ENCODE measurements around the gene EIF2S1.

Gene EIF2S1

GRCh38 chr14:67385120-67385519, 25.0 kb downstream of the EIF2S1 start:
- H3K79me2 ChIP-seq (ENCODE audit: control insufficient read depth, insufficient read depth, low read length): no peaks in the 10 kb centered on the region
- no CpG with 5 or more reads among the region's 2 CpGs for WGBS (ENCODE audit: extremely low coverage, insufficient coverage, low lambda C conversion rate)
- no peaks in the 10 kb centered on the region for H3K36me3 ChIP-seq (ENCODE audit: control insufficient read depth, insufficient read depth, low read length)
- H3K27me3 ChIP-seq (ENCODE audit: insufficient read depth, low read length, poor library complexity): no peaks in the 10 kb centered on the region
- H3K4ac ChIP-seq (ENCODE audit: low read depth, low read length): no peak overlapping the region
- no peak overlapping the region for H3K27ac ChIP-seq (ENCODE audit: low read depth, low read length)
- no peak overlapping the region for H3K4me2 ChIP-seq (ENCODE audit: low read length)
- no peak overlapping the region for H3K4me3 ChIP-seq (ENCODE audit: low read length)
- no peak overlapping the region for H3K9ac ChIP-seq (ENCODE audit: low read length)
- no peak overlapping the region for H2BK15ac ChIP-seq (replicated peaks; ENCODE audit: low read depth)
- H3K18ac ChIP-seq (ENCODE audit: low read length): no peak overlapping the region
- H4K8ac ChIP-seq (ENCODE audit: low read depth, low read length): no peak overlapping the region
- H2BK5ac ChIP-seq (ENCODE audit: low read length): no peak overlapping the region
- no peak overlapping the region for H2BK120ac ChIP-seq (ENCODE audit: low read depth, low read length)
- H2AK5ac ChIP-seq (ENCODE audit: low read length): no peak overlapping the region
- no peak overlapping the region for H4K5ac ChIP-seq (ENCODE audit: low read length)
- no peaks in the 10 kb centered on the region for H3K79me1 ChIP-seq (ENCODE audit: low read length)
- no peak overlapping the region for H3K23ac ChIP-seq (ENCODE audit: low read length)
- H3K4me1 ChIP-seq (ENCODE audit: control insufficient read depth, low read depth, low read length): no peaks in the 10 kb centered on the region
- H3K56ac ChIP-seq (ENCODE audit: low read length): no peak overlapping the region
- no peak for DNase-seq

- no peaks in the 10 kb centered on the region for H3K36me3 ChIP-seq (ENCODE audit: control insufficient read depth, insufficient read depth, low read length)
- no peak overlapping the region for H2BK15ac ChIP-seq (replicated peaks; ENCODE audit: low read depth)
- H2BK120ac ChIP-seq (ENCODE audit: low read depth, low read length): no peak overlapping the region
- H3K79me1 ChIP-seq (ENCODE audit: low read length): no peaks in the 10 kb centered on the region
- H3K4me3 ChIP-seq (ENCODE audit: low read length): no peak overlapping the region
- no peak overlapping the region for H3K4me2 ChIP-seq (ENCODE audit: low read length)
- no peak overlapping the region for H3K56ac ChIP-seq (ENCODE audit: low read length)
- no peak overlapping the region for H3K23ac ChIP-seq (ENCODE audit: low read length)
- no peak overlapping the region for H3K27ac ChIP-seq (ENCODE audit: low read depth, low read length)
- no peak for DNase-seq
- no peak overlapping the region for H3K9ac ChIP-seq (ENCODE audit: low read length)
- no peaks in the 10 kb centered on the region for H3K27me3 ChIP-seq (ENCODE audit: insufficient read depth, low read length, poor library complexity)
- H3K79me2 ChIP-seq (ENCODE audit: control insufficient read depth, insufficient read depth, low read length): no peaks in the 10 kb centered on the region
- no peak overlapping the region for H2BK5ac ChIP-seq (ENCODE audit: low read length)
- H3K4ac ChIP-seq (ENCODE audit: low read depth, low read length): no peak overlapping the region
- H2AK5ac ChIP-seq (ENCODE audit: low read length): no peak overlapping the region
- WGBS (ENCODE audit: extremely low coverage, insufficient coverage, low lambda C conversion rate): no CpG with 5 or more reads among the region's 2 CpGs
- H3K4me1 ChIP-seq (ENCODE audit: control insufficient read depth, low read depth, low read length): no peaks in the 10 kb centered on the region
- no peak overlapping the region for H4K5ac ChIP-seq (ENCODE audit: low read length)
- no peak overlapping the region for H4K8ac ChIP-seq (ENCODE audit: low read depth, low read length)
- no peak overlapping the region for H3K18ac ChIP-seq (ENCODE audit: low read length)
Observed at GRCh38 chr14:67385618-67386017, 25.5 kb downstream of the EIF2S1 start.

- H2BK5ac ChIP-seq (ENCODE audit: low read length): no peak overlapping the region
- H3K56ac ChIP-seq (ENCODE audit: low read length): no peak overlapping the region
- H2BK120ac ChIP-seq (ENCODE audit: low read depth, low read length): no peak overlapping the region
- H2AK5ac ChIP-seq (ENCODE audit: low read length): no peak overlapping the region
- H3K79me2 ChIP-seq (ENCODE audit: control insufficient read depth, insufficient read depth, low read length): no peaks in the 10 kb centered on the region
- H3K27me3 ChIP-seq (ENCODE audit: insufficient read depth, low read length, poor library complexity): no peaks in the 10 kb centered on the region
- no peak overlapping the region for H3K4me3 ChIP-seq (ENCODE audit: low read length)
- no peak overlapping the region for H2BK15ac ChIP-seq (replicated peaks; ENCODE audit: low read depth)
- WGBS (ENCODE audit: extremely low coverage, insufficient coverage, low lambda C conversion rate): no CpG with 5 or more reads among the region's 2 CpGs
- no peaks in the 10 kb centered on the region for H3K79me1 ChIP-seq (ENCODE audit: low read length)
- no peak for DNase-seq
- H4K5ac ChIP-seq (ENCODE audit: low read length): no peak overlapping the region
- no peak overlapping the region for H3K4ac ChIP-seq (ENCODE audit: low read depth, low read length)
- no peak overlapping the region for H3K4me2 ChIP-seq (ENCODE audit: low read length)
- no peaks in the 10 kb centered on the region for H3K4me1 ChIP-seq (ENCODE audit: control insufficient read depth, low read depth, low read length)
- H3K27ac ChIP-seq (ENCODE audit: low read depth, low read length): no peak overlapping the region
- H3K23ac ChIP-seq (ENCODE audit: low read length): no peak overlapping the region
- no peak overlapping the region for H3K18ac ChIP-seq (ENCODE audit: low read length)
- no peak overlapping the region for H3K9ac ChIP-seq (ENCODE audit: low read length)
- no peaks in the 10 kb centered on the region for H3K36me3 ChIP-seq (ENCODE audit: control insufficient read depth, insufficient read depth, low read length)
- H4K8ac ChIP-seq (ENCODE audit: low read depth, low read length): no peak overlapping the region
Observed at GRCh38 chr14:67387195-67387594, 27.1 kb downstream of the EIF2S1 start.

GRCh38 chr14:67389275-67389674, 29.1 kb downstream of the EIF2S1 start:
- Histone ChIP-seq H3K56ac (ENCODE audit: low read length) (no peak overlapping the region), H3K4me2 (ENCODE audit: low read length) (no peak overlapping the region), H3K79me2 (ENCODE audit: control insufficient read depth, insufficient read depth, low read length) (no peaks in the 10 kb centered on the region), H4K5ac (ENCODE audit: low read length) (no peak overlapping the region), H3K23ac (ENCODE audit: low read length) (no peak overlapping the region), H3K27ac (ENCODE audit: low read depth, low read length) (no peak overlapping the region), H3K36me3 (ENCODE audit: control insufficient read depth, insufficient read depth, low read length) (no peaks in the 10 kb centered on the region), H4K8ac (ENCODE audit: low read depth, low read length) (no peak overlapping the region), H3K4ac (ENCODE audit: low read depth, low read length) (no peak overlapping the region), H3K9ac (ENCODE audit: low read length) (no peak overlapping the region), H3K18ac (ENCODE audit: low read length) (no peak overlapping the region), H2BK5ac (ENCODE audit: low read length) (no peak overlapping the region), H3K4me1 (ENCODE audit: control insufficient read depth, low read depth, low read length) (no peaks in the 10 kb centered on the region), H2AK5ac (ENCODE audit: low read length) (no peak overlapping the region), H2BK120ac (ENCODE audit: low read depth, low read length) (no peak overlapping the region), H2BK15ac (replicated peaks; ENCODE audit: low read depth) (no peak overlapping the region), H3K27me3 (ENCODE audit: insufficient read depth, low read length, poor library complexity) (no peaks in the 10 kb centered on the region), H3K4me3 (ENCODE audit: low read length) (no peak overlapping the region), H3K79me1 (ENCODE audit: low read length) (no peaks in the 10 kb centered on the region)
- no CpG with 5 or more reads among the region's 3 CpGs for WGBS (ENCODE audit: extremely low coverage, insufficient coverage, low lambda C conversion rate)
- no peak for DNase-seq

GRCh38 chr14:67389811-67390534, 29.8 kb downstream of the EIF2S1 start:
- Histone ChIP-seq H2BK5ac (ENCODE audit: low read length) (no peak overlapping the region), H2BK120ac (ENCODE audit: low read depth, low read length) (no peak overlapping the region), H3K18ac (ENCODE audit: low read length) (no peak overlapping the region), H2AK5ac (ENCODE audit: low read length) (no peak overlapping the region), H4K5ac (ENCODE audit: low read length) (no peak overlapping the region), H3K4me3 (ENCODE audit: low read length) (no peak overlapping the region), H3K4me1 (ENCODE audit: control insufficient read depth, low read depth, low read length) (no peaks in the 10 kb centered on the region), H3K79me1 (ENCODE audit: low read length) (no peaks in the 10 kb centered on the region), H3K56ac (ENCODE audit: low read length) (no peak overlapping the region), H3K27me3 (ENCODE audit: insufficient read depth, low read length, poor library complexity) (no peaks in the 10 kb centered on the region), H3K23ac (ENCODE audit: low read length) (no peak overlapping the region), H3K79me2 (ENCODE audit: control insufficient read depth, insufficient read depth, low read length) (no peaks in the 10 kb centered on the region), H3K4me2 (ENCODE audit: low read length) (no peak overlapping the region), H4K8ac (ENCODE audit: low read depth, low read length) (no peak overlapping the region), H3K36me3 (ENCODE audit: control insufficient read depth, insufficient read depth, low read length) (no peaks in the 10 kb centered on the region), H3K4ac (ENCODE audit: low read depth, low read length) (no peak overlapping the region), H3K9ac (ENCODE audit: low read length) (no peak overlapping the region), H3K27ac (ENCODE audit: low read depth, low read length) (no peak overlapping the region), H2BK15ac (replicated peaks; ENCODE audit: low read depth) (no peak overlapping the region)
- DNase-seq: no peak
- no CpG with 5 or more reads among the region's 1 CpG for WGBS (ENCODE audit: extremely low coverage, insufficient coverage, low lambda C conversion rate)

- Histone ChIP-seq H2BK5ac (ENCODE audit: low read length) (no peak overlapping the region), H3K9ac (ENCODE audit: low read length) (no peak overlapping the region), H3K4me2 (ENCODE audit: low read length) (no peak overlapping the region), H3K18ac (ENCODE audit: low read length) (no peak overlapping the region), H3K4ac (ENCODE audit: low read depth, low read length) (no peak overlapping the region), H3K79me1 (ENCODE audit: low read length) (no peaks in the 10 kb centered on the region), H3K56ac (ENCODE audit: low read length) (no peak overlapping the region), H2AK5ac (ENCODE audit: low read length) (no peak overlapping the region), H3K4me1 (ENCODE audit: control insufficient read depth, low read depth, low read length) (no peaks in the 10 kb centered on the region), H3K4me3 (ENCODE audit: low read length) (no peak overlapping the region), H3K23ac (ENCODE audit: low read length) (no peak overlapping the region), H2BK120ac (ENCODE audit: low read depth, low read length) (no peak overlapping the region), H3K27me3 (ENCODE audit: insufficient read depth, low read length, poor library complexity) (no peaks in the 10 kb centered on the region), H3K27ac (ENCODE audit: low read depth, low read length) (no peak overlapping the region), H2BK15ac (replicated peaks; ENCODE audit: low read depth) (no peak overlapping the region), H4K8ac (ENCODE audit: low read depth, low read length) (no peak overlapping the region), H3K79me2 (ENCODE audit: control insufficient read depth, insufficient read depth, low read length) (no peaks in the 10 kb centered on the region), H4K5ac (ENCODE audit: low read length) (no peak overlapping the region), H3K36me3 (ENCODE audit: control insufficient read depth, insufficient read depth, low read length) (no peaks in the 10 kb centered on the region)
- WGBS (ENCODE audit: extremely low coverage, insufficient coverage, low lambda C conversion rate): no CpG with 5 or more reads among the region's 6 CpGs
- no peak for DNase-seq
Observed at GRCh38 chr14:67391268-67391667, 31.1 kb downstream of the EIF2S1 start.

Measured in mesendoderm (in vitro differentiated cells).